ENCODE data around the gene TTC23.

The TTC23 gene

GRCh38 chr15:99165020-99165790, 84.2 kb downstream of the TTC23 start:
- no peak for DNase-seq (ENCODE audit: low spot score)

GRCh38 chr15:99164119-99164518, 85.3 kb downstream of the TTC23 start:
- no peak for DNase-seq (ENCODE audit: low spot score)

- no peak for DNase-seq (ENCODE audit: low spot score)
These were observed 85.9 kb downstream of the TTC23 start for GRCh38 chr15:99163271-99164062.

- DNase-seq (ENCODE audit: low spot score): no peak
These were observed 90.6 kb downstream of the TTC23 start for GRCh38 chr15:99158626-99159412.

- no peak for DNase-seq (ENCODE audit: low spot score)
These were observed 91.9 kb downstream of the TTC23 start for GRCh38 chr15:99157456-99157855.

DNA sequence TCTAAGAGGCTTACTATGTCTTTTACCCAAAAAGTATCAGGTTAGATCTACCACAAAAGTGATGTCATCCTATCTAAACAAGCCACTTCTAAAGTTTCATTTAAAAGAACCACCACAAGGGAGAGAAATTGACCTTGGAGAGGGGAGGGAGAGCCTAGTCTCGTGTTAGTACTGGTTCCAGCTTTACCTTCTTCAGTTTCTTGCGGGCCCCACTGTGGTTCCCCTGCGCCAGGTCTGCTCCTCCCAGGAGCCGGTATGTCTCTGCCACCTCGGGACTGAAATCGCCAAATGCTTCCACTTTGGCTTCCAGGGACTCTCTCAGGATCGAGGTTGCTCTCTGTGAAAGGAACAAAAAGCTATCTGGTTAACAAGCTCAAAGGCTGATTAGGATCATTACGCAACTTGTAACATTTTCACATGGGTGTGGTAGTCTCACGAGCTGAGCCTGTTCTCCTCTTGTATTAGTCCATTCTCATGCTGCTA, 93.4 kb downstream of the TTC23 start:
- no peak for DNase-seq (ENCODE audit: low spot score)

DNA sequence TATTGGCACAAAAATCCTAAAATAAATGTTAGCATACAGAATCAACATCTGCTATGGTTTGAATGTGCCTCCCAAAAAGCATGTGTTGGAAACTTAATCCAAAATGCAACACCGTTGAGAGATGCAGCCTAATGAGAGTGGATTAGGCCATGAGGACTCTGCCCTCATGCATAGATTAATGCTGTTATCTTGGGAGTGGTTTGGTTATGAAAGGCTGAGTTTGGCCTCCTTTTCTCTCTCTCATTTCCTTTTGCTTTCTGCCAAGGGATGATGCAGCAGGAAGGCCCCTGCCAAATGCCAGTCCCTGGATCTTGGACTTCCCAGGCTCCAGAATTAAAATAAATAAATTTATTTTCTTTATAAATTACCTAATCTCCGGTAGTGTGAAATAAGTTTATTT, 95.1 kb downstream of the TTC23 start:
- DNase-seq (ENCODE audit: low spot score): no peak

- DNase-seq (ENCODE audit: low spot score): no peak
These were observed 96.3 kb downstream of the TTC23 start for GRCh38 chr15:99153026-99153535.

DNA sequence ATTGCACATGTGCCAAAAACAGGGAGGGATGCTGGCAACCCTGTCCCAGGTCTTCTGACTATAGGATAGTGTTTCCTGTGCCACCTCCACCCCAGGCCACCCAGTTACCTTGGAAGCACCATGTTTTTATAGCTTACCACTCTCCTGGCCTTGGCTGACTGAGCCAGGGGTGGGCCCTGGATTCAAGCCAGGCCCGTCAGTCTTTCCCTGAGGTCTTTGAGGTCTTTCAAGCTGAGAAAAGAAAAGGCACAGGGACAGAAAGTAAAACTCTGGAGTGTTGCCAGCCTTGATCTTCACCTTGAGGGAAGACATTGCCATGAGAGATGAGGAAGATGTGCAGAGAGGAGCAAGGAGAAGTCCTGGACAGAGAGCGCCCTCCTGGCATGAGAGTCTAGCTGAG, 98.2 kb downstream of the TTC23 start:
- DNase-seq (ENCODE audit: low spot score): no peak

DNA sequence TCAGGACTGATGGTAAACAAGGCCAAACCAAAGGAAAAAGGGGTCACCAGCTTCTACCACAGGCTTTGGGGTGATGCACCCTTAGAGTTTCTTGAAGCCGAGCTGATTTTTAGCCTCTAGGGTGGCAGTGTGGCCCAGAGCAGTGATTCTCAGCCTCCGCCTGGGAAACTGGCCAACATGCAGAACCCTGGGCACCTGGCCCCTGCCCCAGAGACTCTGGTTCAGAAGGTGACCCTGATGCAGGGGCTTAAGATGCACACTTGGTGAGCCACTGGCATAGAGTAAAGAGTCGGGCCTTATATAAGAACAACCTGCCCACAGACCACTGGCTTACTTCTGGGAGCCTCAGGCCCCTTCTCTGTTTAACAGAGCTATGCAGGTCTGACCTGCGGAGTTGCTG, 100.0 kb downstream of the TTC23 start:
- no peak for DNase-seq (ENCODE audit: low spot score)

- peak; percentile 45 for DNase-seq (ENCODE audit: low spot score)
These were observed 100.5 kb downstream of the TTC23 start for GRCh38 chr15:99148851-99149276.

GRCh38 chr15:99146661-99147060, 102.7 kb downstream of the TTC23 start:
- DNase-seq (ENCODE audit: low spot score): no peak

- DNase-seq (ENCODE audit: low spot score): no peak
These were observed 103.6 kb downstream of the TTC23 start for GRCh38 chr15:99145778-99146177.

DNA sequence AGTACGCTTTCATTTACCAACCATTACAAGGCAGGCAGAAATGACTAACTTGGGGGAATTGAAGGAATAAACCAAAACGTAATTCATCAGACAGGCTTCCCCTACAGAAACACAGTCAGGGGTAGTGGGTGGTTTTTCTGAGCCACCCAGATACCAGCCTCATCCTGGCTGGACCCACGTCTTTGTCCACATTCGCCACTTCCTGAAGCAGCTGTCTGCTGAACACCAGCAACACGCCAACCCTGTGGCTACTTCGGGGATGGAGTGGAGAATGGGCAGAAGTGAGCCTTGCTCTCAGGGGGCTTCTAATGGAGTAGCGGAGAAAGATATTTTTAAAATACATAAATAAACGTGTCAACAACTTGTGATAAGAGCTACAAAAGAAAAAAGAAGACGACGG, 104.4 kb downstream of the TTC23 start:
- no peak for DNase-seq (ENCODE audit: low spot score)

DNA sequence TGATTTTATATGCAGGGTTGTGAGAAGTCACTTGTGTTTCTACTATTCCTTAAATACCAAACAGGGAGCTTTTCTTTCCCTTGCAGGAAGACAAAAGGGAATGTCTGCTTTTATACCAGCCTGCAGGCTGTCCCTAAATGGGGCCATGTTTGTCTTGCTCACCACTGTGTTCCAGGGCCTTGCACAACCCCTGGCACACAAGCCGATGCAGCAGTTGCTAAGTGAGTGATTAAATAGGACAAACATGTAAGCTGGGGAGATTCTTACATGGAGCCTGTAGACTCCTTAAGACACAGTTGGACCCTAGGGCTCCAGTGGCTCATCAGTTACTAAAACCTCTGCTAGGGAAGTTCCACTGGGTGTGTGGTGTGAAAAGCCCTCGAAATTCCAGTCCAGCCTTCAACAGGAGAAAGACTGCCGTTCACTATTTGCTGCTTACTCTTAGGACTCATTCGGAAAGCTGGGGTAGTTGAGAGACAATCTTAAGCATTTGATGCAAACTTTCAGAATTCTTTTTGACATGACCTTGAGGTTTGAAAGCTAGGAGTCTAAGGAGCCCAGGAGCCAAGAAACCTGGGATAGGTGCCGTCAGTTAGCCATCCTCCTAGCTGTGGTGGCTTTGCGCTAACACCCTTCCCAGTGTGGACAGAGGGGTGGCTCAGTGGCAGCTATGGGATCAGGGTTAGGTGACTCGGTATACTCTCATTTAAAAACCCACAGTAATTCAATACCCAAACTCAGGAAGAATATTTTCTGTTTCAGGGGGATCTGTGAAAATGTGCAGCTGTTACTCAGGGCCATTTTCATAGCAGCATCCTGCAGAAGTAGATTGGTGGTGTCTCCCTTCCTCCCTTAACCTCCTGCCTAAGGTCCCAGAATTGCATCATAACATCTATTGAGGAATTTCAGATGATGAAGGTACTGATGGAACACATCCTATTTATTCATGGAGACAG, 105.4 kb downstream of the TTC23 start:
- peak; percentile 57 for DNase-seq (ENCODE audit: low spot score)

GRCh38 chr15:99143242-99143641, 106.1 kb downstream of the TTC23 start:
- DNase-seq (ENCODE audit: low spot score): no peak

- DNase-seq (ENCODE audit: low spot score): no peak
These were observed 106.8 kb downstream of the TTC23 start for GRCh38 chr15:99142562-99142961.

DNA sequence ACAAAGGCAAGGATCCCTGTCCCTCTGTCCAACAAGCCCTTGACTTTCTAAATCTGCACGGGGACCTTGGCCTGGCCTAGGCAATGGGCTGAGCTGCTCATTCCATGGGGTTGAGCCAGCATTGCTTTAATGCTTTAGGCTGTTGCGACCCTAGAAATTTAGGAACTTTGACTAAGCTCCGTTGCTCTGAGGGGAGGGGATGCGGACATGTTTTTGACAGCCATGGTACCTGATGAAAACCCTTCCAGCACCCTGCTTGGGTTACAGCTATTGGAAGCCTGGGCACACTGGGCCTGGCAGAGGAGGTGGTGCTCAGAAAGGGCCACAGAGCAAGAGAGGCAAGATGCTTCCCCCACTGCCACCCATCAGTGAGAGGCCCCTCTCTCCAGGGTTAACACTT, 107.4 kb downstream of the TTC23 start:
- DNase-seq (ENCODE audit: low spot score): no peak

- no peak for DNase-seq (ENCODE audit: low spot score)
These were observed 108.8 kb downstream of the TTC23 start for GRCh38 chr15:99140590-99140989.

- DNase-seq (ENCODE audit: low spot score): no peak
These were observed 110.1 kb downstream of the TTC23 start for GRCh38 chr15:99139276-99139675.

DNA sequence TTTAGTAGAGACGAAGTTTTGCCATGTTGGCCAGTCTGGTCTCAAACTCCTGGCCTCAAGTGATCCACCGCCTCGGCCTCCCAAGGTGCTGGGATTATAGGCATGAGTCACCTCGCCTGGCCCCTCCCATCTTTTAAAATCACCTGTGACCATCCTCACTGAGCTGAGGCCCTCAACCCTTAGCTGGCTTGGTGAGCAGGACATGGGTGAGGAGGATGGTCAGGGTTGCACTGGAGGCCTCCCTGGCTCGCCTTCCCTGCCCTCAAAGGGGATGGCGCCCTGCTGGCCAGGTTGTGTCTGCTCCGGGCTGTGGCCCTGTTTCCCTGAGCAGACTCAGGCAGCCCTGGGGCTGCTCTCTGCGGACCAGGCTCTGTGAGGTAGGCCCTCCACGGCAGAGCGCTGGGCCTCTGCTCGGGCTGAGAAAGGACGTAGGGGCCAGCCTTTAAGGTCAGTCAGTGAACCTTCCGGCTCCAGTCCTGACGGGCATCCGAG, 110.8 kb downstream of the TTC23 start:
- DNase-seq (ENCODE audit: low spot score): no peak

Data from Ammon's horn (tissue), 1 donor.